ENCODE results near the gene RNF130.
"Not testable (repeated sequence)": the region's sequence is repeated elsewhere in the genome, so short reads cannot be mapped to it uniquely, and the experiment has no call there.

The RNF130 gene

DNA sequence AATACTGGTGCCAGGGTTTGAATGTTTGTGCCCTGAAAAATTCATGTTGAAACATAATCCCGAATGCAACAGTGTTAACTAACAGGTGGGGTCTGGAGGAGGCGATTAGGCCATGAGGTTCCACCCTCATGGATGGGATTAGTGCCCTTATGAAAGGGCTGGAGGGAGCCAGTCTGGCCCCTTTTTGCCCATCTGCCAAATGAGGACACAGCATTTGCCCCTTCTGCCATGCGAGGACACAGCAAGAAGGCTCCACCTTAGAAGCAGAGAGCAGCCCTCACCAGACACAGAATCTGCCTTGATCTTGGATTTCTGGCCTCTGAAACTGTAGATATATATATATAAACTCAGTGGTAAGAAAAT lies 32.6 kb upstream of the RNF130 start:
- FAIRE-seq (no peak), DNase-seq (ENCODE audit: extremely low spot score, insufficient read length, low read depth) (no peak)

DNA sequence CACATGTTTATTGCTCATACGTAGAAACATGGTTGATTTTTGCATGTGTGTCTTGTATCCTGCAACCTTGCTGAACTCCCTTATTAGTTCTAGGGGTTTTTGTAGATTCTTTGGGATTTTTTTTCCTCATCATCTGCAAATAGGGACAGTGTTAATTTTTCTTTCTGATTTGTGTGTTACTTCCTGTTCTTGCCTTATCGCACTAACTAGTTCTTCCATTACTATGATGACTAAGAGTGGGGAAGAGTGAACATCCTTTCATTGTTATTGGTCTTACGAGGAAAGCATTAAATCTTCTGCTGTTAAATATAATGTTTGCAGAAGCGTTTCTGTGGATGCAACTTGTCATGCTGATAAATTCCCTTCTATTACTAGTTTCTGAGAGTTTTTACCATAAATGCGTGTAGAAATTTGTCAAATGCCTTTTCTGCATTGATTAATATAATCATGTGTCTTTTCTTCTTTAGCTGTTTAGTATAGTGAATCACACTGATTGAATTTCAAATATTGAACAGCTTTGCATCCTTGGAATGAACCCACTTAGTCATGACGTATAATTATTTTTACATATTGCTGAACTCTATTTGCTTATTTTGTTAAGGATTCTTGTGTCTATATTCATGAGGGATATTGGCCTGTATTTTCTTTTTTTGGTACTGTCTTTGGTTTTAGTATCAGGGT lies 32.1 kb upstream of the RNF130 start:
- FAIRE-seq = no peak
- no peak for DNase-seq (ENCODE audit: extremely low spot score, insufficient read length, low read depth)

GRCh38 chr5:180102636-180103035 lies 31.1 kb upstream of the RNF130 start:
- DNase-seq (ENCODE audit: extremely low spot score, insufficient read length, low read depth) = no peak
- no peak for FAIRE-seq

GRCh38 chr5:180101451-180102105 lies 30.0 kb upstream of the RNF130 start:
- FAIRE-seq (no peak), DNase-seq (ENCODE audit: extremely low spot score, insufficient read length, low read depth) (no peak)

GRCh38 chr5:180100621-180101450 lies 29.3 kb upstream of the RNF130 start:
- no peak for FAIRE-seq
- DNase-seq (ENCODE audit: extremely low spot score, insufficient read length, low read depth) = no peak

GRCh38 chr5:180099733-180100611 lies 28.4 kb upstream of the RNF130 start:
- no peak for DNase-seq (ENCODE audit: extremely low spot score, insufficient read length, low read depth)
- FAIRE-seq = no peak

DNA sequence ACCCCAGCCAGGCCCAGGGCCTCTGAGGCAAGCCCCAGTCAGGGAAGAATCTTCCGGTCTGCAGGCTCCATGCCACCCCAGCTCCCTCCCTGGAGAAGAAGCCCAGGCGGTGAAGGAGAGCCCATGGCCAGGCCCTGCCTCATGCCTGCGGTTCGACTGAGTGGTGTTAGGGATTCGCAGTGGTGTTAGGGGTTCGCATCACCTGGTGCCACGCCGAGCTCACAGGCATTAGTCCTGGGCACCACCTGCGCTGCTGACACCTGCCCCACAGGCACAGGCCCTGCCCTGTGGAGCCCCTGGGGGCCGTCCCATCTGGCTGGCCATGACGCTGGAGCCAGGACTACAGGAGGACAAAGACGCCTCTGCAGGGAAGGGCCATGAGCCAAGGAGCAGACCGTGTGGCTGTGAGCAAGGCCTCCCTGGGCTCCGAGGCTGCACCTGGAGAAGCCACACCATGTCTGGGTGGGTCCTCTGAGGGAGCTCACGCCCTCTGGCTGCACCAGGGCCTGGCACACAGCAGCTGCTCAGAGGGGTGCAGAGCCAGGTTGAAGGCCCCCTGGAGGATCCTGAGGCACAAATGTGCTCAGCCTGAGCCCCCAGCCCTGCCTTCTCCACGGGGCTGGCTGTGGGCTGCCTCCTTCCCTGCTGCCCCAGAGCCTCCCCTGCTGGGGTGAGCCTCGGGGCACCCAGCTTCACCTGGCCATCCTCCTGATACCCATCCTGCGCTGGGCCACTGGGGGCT lies 27.6 kb upstream of the RNF130 start:
- DNase-seq (ENCODE audit: extremely low spot score, insufficient read length, low read depth) (no peak), FAIRE-seq (no peak)

- FAIRE-seq (no peak), DNase-seq (ENCODE audit: extremely low spot score, insufficient read length, low read depth) (no peak)
These were observed 27.0 kb upstream of the RNF130 start for GRCh38 chr5:180098526-180098925.

GRCh38 chr5:180097926-180098325 lies 26.4 kb upstream of the RNF130 start:
- no peak for DNase-seq (ENCODE audit: extremely low spot score, insufficient read length, low read depth)
- FAIRE-seq = no peak

DNA sequence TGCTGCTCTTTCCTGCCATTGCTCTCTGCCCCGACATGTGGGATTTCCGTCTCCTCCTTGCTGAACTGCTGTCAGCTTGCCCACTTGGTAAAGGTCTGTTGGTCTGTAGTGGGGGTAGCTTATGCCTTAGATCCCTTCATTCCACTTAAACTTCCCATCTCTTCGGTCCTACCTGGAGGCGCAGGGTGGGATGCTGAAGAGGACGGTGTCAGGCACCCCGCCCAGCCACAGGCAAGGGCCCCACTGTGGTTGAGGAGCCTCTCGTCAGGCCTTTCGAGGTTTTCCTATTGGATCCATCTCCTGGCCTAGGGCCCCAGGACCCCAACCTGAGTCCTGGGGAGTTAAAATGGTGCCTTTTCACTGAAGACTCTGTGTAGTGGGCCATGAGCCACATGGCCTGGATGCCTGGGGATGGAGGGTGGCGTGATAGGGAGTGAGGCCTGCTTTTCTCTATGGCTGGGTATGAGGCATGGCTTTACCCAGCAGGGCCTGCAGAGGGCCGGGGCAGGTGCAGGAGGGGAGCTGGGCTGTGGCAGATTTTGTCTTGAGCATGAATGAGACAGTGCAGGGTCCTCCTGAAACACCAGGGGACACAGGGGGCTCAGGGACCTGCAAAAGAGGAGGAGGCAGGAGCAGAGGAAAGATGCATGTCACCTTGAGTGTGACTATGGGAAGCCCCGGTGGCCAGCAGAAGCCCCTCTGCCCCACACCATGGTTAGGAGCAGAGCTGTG lies 25.8 kb upstream of the RNF130 start:
- DNase-seq (ENCODE audit: extremely low spot score, insufficient read length, low read depth) (no peak), FAIRE-seq (no peak)

- FAIRE-seq = no peak
- DNase-seq (ENCODE audit: extremely low spot score, insufficient read length, low read depth) = no peak
These were observed 25.1 kb upstream of the RNF130 start for GRCh38 chr5:180096616-180097015.

DNA sequence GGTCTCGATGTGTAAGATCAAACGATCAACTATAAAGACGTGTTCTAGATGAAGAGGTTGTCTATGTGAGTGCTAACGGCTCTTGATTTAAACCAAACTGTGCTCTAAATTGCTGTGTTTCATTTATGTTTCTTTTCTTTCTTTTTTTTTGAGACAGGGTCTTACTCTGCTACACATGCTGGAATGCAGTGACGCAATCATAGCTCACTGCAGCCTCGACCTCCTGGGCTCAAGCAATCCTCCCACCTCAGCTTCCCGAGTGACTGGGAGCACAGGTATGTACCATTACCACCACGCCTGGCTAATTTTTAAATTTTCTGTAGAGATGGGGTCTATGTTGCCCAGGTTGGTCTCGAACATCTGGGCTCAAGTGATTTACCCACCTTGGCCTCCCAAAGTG lies 24.0 kb upstream of the RNF130 start:
- DNase-seq (ENCODE audit: extremely low spot score, insufficient read length, low read depth) = no peak
- FAIRE-seq = no peak

GRCh38 chr5:180093651-180094382 lies 22.3 kb upstream of the RNF130 start:
- no peak for FAIRE-seq
- no peak for DNase-seq (ENCODE audit: extremely low spot score, insufficient read length, low read depth)

- FAIRE-seq = no peak
- DNase-seq (ENCODE audit: extremely low spot score, insufficient read length, low read depth) = no peak
These were observed 21.7 kb upstream of the RNF130 start for GRCh38 chr5:180093241-180093640.

DNA sequence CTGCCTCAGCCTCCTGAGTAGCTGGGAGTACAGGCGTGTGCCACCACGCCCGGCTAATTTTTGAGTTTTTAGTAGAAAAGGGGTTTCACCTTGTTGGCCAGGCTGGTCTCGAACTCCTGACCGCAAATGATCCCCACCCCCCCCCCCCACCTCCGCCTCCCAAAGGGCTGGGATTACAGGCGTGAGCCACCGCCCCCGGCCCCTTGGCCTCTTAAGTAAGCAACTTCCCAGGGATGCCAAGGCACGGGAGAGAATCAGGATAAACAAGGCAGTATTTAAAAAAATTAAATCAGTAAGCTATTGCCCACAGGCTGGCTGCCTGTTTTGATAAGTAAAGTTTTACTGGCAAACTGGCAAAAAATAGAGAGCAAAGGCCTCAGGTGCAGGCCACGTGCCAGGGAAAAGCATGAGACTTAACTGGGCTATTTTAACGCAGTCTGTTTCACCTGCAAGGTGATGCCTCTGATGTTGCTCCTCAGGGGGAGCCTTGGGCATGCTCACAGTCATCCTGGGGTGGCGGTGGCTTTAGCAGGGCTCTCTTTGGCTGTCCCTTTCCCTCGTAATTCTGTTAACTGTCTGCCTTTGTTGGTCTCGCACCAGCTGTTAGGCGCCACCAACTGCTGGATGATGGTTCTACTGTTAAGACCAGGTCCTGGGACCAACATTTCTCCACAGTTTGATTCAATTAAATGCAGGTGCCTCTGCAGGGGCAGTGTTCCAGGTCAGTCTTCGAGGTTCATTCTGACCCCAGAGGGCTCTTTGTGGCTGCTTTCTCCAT lies 19.4 kb upstream of the RNF130 start:
- DNase-seq (ENCODE audit: extremely low spot score, insufficient read length, low read depth) (no peak), FAIRE-seq (no peak)

DNA sequence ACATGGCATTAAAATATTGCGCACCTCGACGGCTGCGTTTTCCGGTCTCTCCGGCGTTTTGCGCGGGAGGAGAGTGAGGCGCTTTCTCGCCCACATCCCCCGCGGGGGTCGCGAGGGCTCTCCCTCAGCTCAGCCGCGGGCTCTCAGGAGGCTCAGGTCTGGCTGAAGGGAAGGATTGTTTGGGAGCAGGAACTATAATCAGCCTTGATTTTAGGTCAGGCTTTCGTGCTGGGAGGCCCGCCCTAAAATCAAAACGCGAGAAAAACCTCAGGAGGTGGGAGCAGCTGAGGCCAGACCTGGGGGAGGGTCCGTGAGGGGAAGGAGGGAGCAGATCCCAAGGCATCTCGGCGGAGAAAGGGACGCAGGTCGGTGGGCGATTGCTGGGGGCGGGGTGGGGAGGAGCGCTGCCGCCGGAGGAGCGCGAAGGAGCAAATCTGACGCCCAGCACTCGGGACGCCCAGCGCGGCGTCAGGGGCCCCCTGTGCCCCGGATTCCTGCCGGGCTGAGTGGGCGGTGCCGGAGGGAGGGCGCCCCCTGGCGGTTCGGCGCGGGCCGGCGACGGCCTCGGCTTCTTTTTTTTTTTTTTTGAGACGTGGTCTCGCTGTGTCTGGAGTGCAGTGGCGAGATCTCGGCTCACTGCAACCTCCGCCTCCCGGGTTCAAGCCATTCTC lies 18.7 kb upstream of the RNF130 start:
- DNase-seq (ENCODE audit: extremely low spot score, insufficient read length, low read depth) (peak; percentile 30), FAIRE-seq (no peak)

DNA sequence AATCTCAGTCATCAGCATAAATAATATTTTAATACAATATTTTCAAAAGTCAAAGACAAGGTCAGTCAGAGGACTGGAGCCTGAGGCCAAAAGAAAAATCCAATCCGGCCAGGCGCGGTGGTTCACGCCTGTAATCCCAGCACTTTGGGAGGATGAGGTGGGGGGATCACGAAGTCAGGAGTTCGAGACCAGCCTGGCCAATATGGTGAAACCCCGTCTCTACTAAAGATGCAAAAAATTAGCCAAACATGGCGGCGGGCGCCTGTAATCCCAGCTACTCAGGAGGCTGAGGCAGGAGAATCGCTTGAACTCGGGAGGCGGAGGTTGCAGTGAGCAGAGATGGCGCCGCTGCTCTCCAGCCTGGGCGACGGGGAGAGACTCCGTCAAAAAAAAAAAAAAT lies 18.1 kb upstream of the RNF130 start:
- not testable (repeated sequence) for FAIRE-seq; DNase-seq (ENCODE audit: extremely low spot score, insufficient read length, low read depth)

Measured in GM18507 (cell line).